GM12874 (cell line): ENCODE measurements around the gene TEC.

Experiments
- TF ChIP-seq, protein P1 (sequence below): IDR thresholded peaks from 2 replicates; pipeline ENCODE4 v1.5.1; 2011; ENCODE audit warnings: low read depth, mild to moderate bottlenecking, control low read depth, low read length, moderate library complexity; ENCODE audit not compliant: insufficient read depth

The TEC gene

DNA sequence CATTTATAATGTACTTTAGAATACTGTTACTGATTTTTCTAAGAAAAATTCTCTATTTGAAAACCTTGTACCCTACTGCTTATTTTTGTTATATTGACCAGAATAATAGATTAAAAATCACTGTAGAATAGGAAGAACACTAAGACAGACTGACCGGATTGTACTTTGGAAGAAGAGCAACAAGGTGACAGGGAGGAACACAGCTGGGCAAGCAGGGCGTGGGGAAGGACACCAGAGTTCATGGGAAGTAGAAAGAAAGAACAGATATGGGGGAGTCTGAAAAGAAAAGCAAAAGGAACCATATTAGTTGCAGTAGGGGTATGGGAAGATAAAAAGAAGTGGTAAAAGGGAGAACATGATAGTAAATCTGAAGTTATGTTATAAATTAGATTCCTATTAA is 174.2 kb downstream of the TEC start:
- TF ChIP-seq, protein P1, sequence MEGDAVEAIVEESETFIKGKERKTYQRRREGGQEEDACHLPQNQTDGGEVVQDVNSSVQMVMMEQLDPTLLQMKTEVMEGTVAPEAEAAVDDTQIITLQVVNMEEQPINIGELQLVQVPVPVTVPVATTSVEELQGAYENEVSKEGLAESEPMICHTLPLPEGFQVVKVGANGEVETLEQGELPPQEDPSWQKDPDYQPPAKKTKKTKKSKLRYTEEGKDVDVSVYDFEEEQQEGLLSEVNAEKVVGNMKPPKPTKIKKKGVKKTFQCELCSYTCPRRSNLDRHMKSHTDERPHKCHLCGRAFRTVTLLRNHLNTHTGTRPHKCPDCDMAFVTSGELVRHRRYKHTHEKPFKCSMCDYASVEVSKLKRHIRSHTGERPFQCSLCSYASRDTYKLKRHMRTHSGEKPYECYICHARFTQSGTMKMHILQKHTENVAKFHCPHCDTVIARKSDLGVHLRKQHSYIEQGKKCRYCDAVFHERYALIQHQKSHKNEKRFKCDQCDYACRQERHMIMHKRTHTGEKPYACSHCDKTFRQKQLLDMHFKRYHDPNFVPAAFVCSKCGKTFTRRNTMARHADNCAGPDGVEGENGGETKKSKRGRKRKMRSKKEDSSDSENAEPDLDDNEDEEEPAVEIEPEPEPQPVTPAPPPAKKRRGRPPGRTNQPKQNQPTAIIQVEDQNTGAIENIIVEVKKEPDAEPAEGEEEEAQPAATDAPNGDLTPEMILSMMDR: no peak

GRCh38 chr4:48093991-48094416 is 175.6 kb downstream of the TEC start:
- TF ChIP-seq, protein P1: no peak

DNA sequence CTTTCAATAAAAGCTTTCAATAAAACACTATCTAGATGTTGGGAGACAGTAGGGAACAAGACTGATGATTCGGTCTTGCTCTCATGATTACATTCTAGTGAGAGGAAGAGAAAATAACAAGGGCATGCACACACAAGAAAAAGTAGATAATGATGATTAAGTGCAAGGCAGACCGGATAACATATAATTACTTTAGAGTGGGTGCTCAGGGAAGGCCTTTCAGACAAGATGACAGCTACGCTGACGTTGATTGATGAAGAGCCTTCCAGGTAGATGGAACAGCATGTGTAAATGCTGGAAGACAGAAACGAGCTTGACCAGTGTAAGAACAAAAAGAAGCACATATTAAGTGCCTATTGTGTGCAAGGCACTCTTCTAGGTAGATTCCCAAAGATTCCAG is 179.0 kb downstream of the TEC start:
- TF ChIP-seq, protein P1: no peak

DNA sequence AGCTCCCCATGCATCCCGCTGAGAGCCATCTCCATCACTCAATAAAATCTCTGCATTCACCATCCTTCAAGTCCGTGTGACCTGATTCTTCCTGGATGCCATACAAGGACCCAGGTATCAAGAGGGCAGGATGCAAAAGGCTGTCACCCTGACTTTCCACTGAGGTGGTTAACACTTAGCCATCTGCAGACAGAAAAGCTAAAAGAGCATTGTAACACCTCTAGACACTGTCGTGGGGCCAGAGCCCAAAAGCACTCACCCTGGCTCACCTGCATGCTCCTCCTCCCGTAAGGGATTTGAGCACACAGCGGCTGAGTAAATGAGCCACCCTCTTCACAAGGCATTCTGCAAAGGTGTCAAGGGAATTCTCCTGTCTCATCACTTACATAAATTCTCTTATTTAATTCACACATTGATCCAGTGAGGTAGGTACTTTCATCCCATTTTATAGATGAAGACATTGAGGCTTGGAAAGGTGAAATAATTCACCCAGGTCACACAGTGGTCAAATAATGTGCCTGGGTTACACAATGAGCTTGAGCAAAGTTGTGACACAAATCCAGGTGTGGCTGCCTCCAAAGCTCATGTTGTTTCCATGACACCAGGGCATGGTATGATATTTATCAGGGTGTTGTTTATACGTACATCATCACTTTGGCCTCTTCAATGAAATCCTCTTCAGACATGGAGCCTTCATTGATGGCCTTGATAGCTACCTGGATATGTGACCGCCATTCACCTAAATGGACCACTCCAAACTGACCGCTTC is 183.6 kb downstream of the TEC start:
- TF ChIP-seq, protein P1: no peak
